Measurements from ENCODE around the gene NFATC3.

NFATC3 gene

GRCh38 chr16:68236826-68237242, 151.7 kb downstream of the NFATC3 start:
- peaks cover 12% of the 10 kb centered on the region; the same call in 1 of the 2 replicates for H4K20me1 ChIP-seq
- H3K36me3 ChIP-seq, result peaks cover 4% of the 10 kb centered on the region
- TF ChIP-seq Cebpa-rat (IDR thresholded peaks at IDR 0.05), result no peak
- peak overlapping the region; percentile 94 for H3K4me2 ChIP-seq
- H3K4me1 ChIP-seq, result peaks cover 57% of the 10 kb centered on the region
- H3K27ac ChIP-seq, result peak overlapping the region; percentile 84
- peak overlapping the region; percentile 68 for H3K4me3 ChIP-seq
- H3K27me3 ChIP-seq, result no peaks in the 10 kb centered on the region
- H3K9ac ChIP-seq, result peak overlapping the region; percentile 76
- peaks cover 9% of the 10 kb centered on the region; the same call in 1 of the 2 replicates for H3K9me3 ChIP-seq

GRCh38 chr16:68237243-68238028, 152.3 kb downstream of the NFATC3 start:
- Histone ChIP-seq H3K36me3 (no peaks in the 10 kb centered on the region), H3K9me3 (peaks cover 9% of the 10 kb centered on the region; the same call in 1 of the 2 replicates), H3K4me1 (peaks cover 57% of the 10 kb centered on the region), H3K4me2 (peak overlapping the region; percentile 94), H3K27me3 (no peaks in the 10 kb centered on the region), H4K20me1 (peaks cover 12% of the 10 kb centered on the region; the same call in 1 of the 2 replicates), H3K27ac (peak overlapping the region; percentile 84), H3K4me3 (peak overlapping the region; percentile 68), H3K9ac (peak overlapping the region; percentile 76)
- no peak for TF ChIP-seq Cebpa-rat (IDR thresholded peaks at IDR 0.05)

DNA sequence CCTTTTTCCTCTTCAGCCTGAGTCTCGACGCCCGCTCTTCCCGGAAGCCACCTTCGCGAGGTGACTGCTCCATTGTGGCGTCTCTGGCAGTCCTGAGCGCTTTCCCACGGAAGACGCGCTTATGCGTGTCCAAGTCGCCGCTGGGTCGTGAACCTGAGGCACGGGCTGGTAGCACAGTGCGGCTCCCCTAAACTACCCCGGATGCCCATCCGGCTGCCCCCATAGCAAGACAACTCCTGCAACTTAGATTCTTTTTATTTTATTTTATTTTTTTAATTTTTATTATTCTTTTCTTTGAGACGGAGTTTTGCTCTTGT, 152.8 kb downstream of the NFATC3 start:
- Histone ChIP-seq H3K27ac (peak overlapping the region; percentile 84), H3K4me2 (peak overlapping the region; percentile 94), H3K9me3 (peaks cover 9% of the 10 kb centered on the region; the same call in 1 of the 2 replicates), H3K27me3 (no peaks in the 10 kb centered on the region), H4K20me1 (peaks cover 11% of the 10 kb centered on the region; the same call in 1 of the 2 replicates), H3K36me3 (no peaks in the 10 kb centered on the region), H3K9ac (peak overlapping the region; percentile 71), H3K4me3 (peak overlapping the region; percentile 68), H3K4me1 (peaks cover 57% of the 10 kb centered on the region)
- TF ChIP-seq Cebpa-rat (IDR thresholded peaks at IDR 0.05), result no peak

- H3K4me2 ChIP-seq, result no peak overlapping the region
- H3K36me3 ChIP-seq, result no peaks in the 10 kb centered on the region
- no peaks in the 10 kb centered on the region for H3K9me3 ChIP-seq
- no peak overlapping the region for H3K9ac ChIP-seq
- H3K27me3 ChIP-seq, result no peaks in the 10 kb centered on the region
- no peak overlapping the region for H3K4me3 ChIP-seq
- no peak for TF ChIP-seq Cebpa-rat (IDR thresholded peaks at IDR 0.05)
- peaks cover 12% of the 10 kb centered on the region for H4K20me1 ChIP-seq
- peaks cover 46% of the 10 kb centered on the region for H3K4me1 ChIP-seq
- H3K27ac ChIP-seq, result no peak overlapping the region
These were observed 156.9 kb downstream of the NFATC3 start for GRCh38 chr16:68242085-68242484.

DNA sequence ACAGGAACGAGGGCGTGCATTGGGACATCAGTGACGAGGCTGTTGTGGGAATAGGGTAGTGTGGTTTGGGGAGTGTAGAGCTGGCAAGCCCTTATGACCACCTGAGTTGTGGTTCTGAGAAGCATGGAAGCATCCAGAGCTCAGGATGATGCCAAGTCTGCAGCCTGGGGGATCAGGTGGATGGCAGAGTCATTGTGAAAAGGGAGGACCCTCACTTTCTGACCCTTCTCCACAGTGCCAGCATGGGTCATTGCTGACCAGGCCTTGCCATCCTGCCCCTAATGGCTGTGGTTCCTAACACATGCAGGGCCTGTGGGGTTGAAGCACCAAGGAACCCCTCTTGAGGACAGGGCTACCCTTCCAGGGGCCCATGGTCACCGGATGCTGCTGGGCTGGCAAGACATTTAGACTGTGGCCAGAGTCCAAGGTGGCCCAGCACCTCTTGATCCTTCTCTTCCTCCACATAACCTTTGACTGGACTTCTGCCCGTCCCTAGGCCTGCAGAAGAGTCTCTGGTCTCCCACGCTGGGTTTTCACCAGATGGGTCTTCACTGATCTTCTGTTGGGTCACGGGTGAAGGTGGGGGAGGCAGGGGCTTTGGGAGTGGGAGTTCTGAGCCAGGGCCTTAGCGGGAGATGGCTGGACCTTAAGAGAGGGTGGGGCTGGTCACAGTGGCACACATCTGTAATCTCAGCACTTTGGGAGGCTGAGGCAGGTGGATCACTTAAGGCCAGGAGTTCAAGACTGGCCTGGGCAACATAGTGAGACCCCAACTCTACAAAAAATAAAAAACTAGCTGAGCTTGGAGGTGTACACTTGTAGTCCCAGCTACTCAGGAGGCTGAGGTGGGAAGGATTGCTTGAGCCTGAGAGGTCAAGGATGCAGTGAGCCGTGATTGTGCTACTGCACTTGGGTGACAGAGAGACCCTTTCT, 158.0 kb downstream of the NFATC3 start:
- H3K27ac ChIP-seq, result no peak overlapping the region
- no peaks in the 10 kb centered on the region for H3K36me3 ChIP-seq
- no peak overlapping the region for H3K4me2 ChIP-seq
- 0 out of 2 replicates have a peak overlapping the region, but pooled peaks have one; percentile 15 for H3K9ac ChIP-seq
- H3K4me3 ChIP-seq, result no peak overlapping the region
- no peaks in the 10 kb centered on the region for H3K27me3 ChIP-seq
- peaks cover 49% of the 10 kb centered on the region for H3K4me1 ChIP-seq
- TF ChIP-seq Cebpa-rat (IDR thresholded peaks at IDR 0.05), result no peak
- peaks cover 12% of the 10 kb centered on the region for H4K20me1 ChIP-seq
- no peaks in the 10 kb centered on the region for H3K9me3 ChIP-seq

GRCh38 chr16:68244481-68244902, 159.3 kb downstream of the NFATC3 start:
- peak overlapping the region; percentile 91 for H3K4me3 ChIP-seq
- H3K4me1 ChIP-seq, result peaks cover 54% of the 10 kb centered on the region
- no peak for TF ChIP-seq Cebpa-rat (IDR thresholded peaks at IDR 0.05)
- H3K27me3 ChIP-seq, result no peaks in the 10 kb centered on the region
- peaks cover 12% of the 10 kb centered on the region for H4K20me1 ChIP-seq
- peak overlapping the region; percentile 86 for H3K9ac ChIP-seq
- peak overlapping the region; percentile 100 for H3K4me2 ChIP-seq
- H3K9me3 ChIP-seq, result no peaks in the 10 kb centered on the region
- peak overlapping the region; percentile 63 for H3K27ac ChIP-seq
- peaks cover 13% of the 10 kb centered on the region for H3K36me3 ChIP-seq

GRCh38 chr16:68244903-68245853, 160.0 kb downstream of the NFATC3 start, which contains the start of gene PLA2G15:
TSS of gene PLA2G15 (plus strand) at chr16:68245373. CDS start at chr16:68245427, 54 bp downstream.
- H3K4me3 ChIP-seq, result peak within 1 kb of the TSS; percentile 91
- H3K36me3 ChIP-seq, result peaks cover 19% of the 10 kb centered on the region
- peaks cover 12% of the 10 kb centered on the region for H4K20me1 ChIP-seq
- H3K4me1 ChIP-seq, result peaks cover 54% of the 10 kb centered on the region
- H3K9ac ChIP-seq, result peak within 1 kb of the TSS; percentile 86
- TF ChIP-seq Cebpa-rat (IDR thresholded peaks at IDR 0.05), result no peak
- H3K27ac ChIP-seq, result peak within 1 kb of the TSS; percentile 63
- H3K27me3 ChIP-seq, result no peaks in the 10 kb centered on the region
- no peaks in the 10 kb centered on the region for H3K9me3 ChIP-seq
- H3K4me2 ChIP-seq, result peak within 1 kb of the TSS; percentile 100

GRCh38 chr16:68246121-68246520, 161.0 kb downstream of the NFATC3 start:
- H3K9me3 ChIP-seq, result no peaks in the 10 kb centered on the region
- H3K27me3 ChIP-seq, result no peaks in the 10 kb centered on the region
- H3K9ac ChIP-seq, result peak overlapping the region; percentile 76
- H3K27ac ChIP-seq, result peak overlapping the region; percentile 59; the same call in 1 of the 2 replicates
- H3K4me3 ChIP-seq, result peak overlapping the region; percentile 91
- TF ChIP-seq Cebpa-rat (IDR thresholded peaks at IDR 0.05), result no peak
- peak overlapping the region; percentile 100 for H3K4me2 ChIP-seq
- peaks cover 24% of the 10 kb centered on the region for H3K36me3 ChIP-seq
- H3K4me1 ChIP-seq, result peaks cover 64% of the 10 kb centered on the region
- peaks cover 12% of the 10 kb centered on the region for H4K20me1 ChIP-seq

GRCh38 chr16:68246666-68247065, 161.5 kb downstream of the NFATC3 start:
- H3K9ac ChIP-seq, result peak overlapping the region; percentile 76
- H3K9me3 ChIP-seq, result no peaks in the 10 kb centered on the region
- H3K36me3 ChIP-seq, result peaks cover 24% of the 10 kb centered on the region
- H3K4me1 ChIP-seq, result peaks cover 69% of the 10 kb centered on the region
- no peak for TF ChIP-seq Cebpa-rat (IDR thresholded peaks at IDR 0.05)
- H4K20me1 ChIP-seq, result peaks cover 12% of the 10 kb centered on the region
- H3K27me3 ChIP-seq, result no peaks in the 10 kb centered on the region
- H3K4me2 ChIP-seq, result peak overlapping the region; percentile 100
- peak overlapping the region; percentile 59 for H3K27ac ChIP-seq
- H3K4me3 ChIP-seq, result peak overlapping the region; percentile 91

Data from BLaER1 (cell line).